Natural killer cell (primary cell): ENCODE data around the gene SRRT. TPM values are rescaled to one million over a fixed set of nuclear protein-coding genes. Genes with fewer than 3 reads are reported as not detected.

Source experiments
- ATAC-seq, 3 donors: fragments of 150-1000 bp in 2 of 3; fragments of 200-7000 bp in 1 of 3; cut with Tn5 transposase; 1 replicate in 1 of 3; 2 replicates in 2 of 3; pipeline ENCODE4 v1.10.0; 2021; ENCODE audit warnings: mild to moderate bottlenecking in 2 of 3, moderate library complexity in 2 of 3
- DNase-seq, 2 donors: peaks; one replicate each; pipeline versions ENCODE4 v3.0.0 to v3.0.0-alpha.2; 2013 to 2021; ENCODE audit warnings: mixed read lengths in 1 of 2
- H3K27ac ChIP-seq: one replicate; pipeline ENCODE4 v1.5.1; 2013; ENCODE audit warnings: mild to moderate bottlenecking, low read length
- H3K27me3 ChIP-seq: one replicate; pipeline ENCODE4 v1.6.1; 2013; ENCODE audit warnings: low read length; ENCODE audit not compliant: control insufficient read depth, insufficient read depth
- H3K36me3 ChIP-seq: one replicate; pipeline ENCODE4 v1.6.1; 2013; ENCODE audit warnings: low read length; ENCODE audit not compliant: control insufficient read depth, insufficient read depth
- H3K4me1 ChIP-seq: one replicate; pipeline ENCODE4 v1.6.1; 2013; ENCODE audit warnings: low read length; ENCODE audit not compliant: control insufficient read depth, insufficient read depth
- H3K4me3 ChIP-seq: one replicate; pipeline ENCODE4 v1.5.1; 2013; ENCODE audit warnings: low read length
- H3K9me3 ChIP-seq: one replicate; pipeline ENCODE4 v1.6.1; 2013; ENCODE audit warnings: low read length; ENCODE audit not compliant: control insufficient read depth, insufficient read depth
- H3K27ac Mint-ChIP-seq, 2 donors: one replicate each; pipeline ENCODE4 v1.8.0; 2022; ENCODE audit warnings: mild to moderate bottlenecking in 2 of 2, mixed read lengths in 2 of 2, moderate library complexity in 1 of 2
- H3K27me3 Mint-ChIP-seq, 2 donors: one replicate each; pipeline ENCODE4 v1.8.0; 2022; ENCODE audit warnings: low read depth in 2 of 2, mixed read lengths in 2 of 2
- H3K36me3 Mint-ChIP-seq: one replicate; pipeline ENCODE4 v1.8.0; 2022; ENCODE audit warnings: mixed read lengths
- H3K4me1 Mint-ChIP-seq, 2 donors: one replicate each; pipeline ENCODE4 v1.8.0; 2022; ENCODE audit warnings: mixed read lengths in 2 of 2
- H3K4me3 Mint-ChIP-seq: one replicate; pipeline ENCODE4 v1.8.0; 2022; ENCODE audit warnings: mild to moderate bottlenecking, moderate library complexity, mixed read lengths
- H3K9me3 Mint-ChIP-seq, 2 donors: one replicate each; pipeline ENCODE4 v1.8.0; 2022; ENCODE audit warnings: mixed read lengths in 2 of 2
- CTCF ChIP-seq: fragments of 200-600 bp; IDR thresholded peaks from one replicate; pipeline ENCODE4 v1.8.0; 2022; ENCODE audit warnings: antibody characterized with exemption
- WGBS: methylation state at CpG from one replicate; pipeline ENCODE4 v1.1.7; 2013; ENCODE audit warnings: missing lambda C conversion rate; ENCODE audit not compliant: insufficient coverage; 5-methylcytosine and 5-hydroxymethylcytosine counted together
- intact Hi-C: fragments of 100-400 bp; cut with micrococcal nuclease; formaldehyde crosslinking; loops from one replicate; pipeline ENCODE4 v1.14.2; 2022
- total RNA-seq, 4 donors: library from RNA; stranded (reverse); fragments of 120-200 nt in 1 of 4; gene quantifications; one replicate each; pipeline versions ENCODE4 v1.2.3 to v1.2.4, GENCODE V29; 2013 to 2022

SRRT gene
- total RNA-seq, 3 donors from 2014 or later (not counting 1 experiment from before 2014, with no cell fraction given), result 281 to 307 (median 288) TPM

DNA sequence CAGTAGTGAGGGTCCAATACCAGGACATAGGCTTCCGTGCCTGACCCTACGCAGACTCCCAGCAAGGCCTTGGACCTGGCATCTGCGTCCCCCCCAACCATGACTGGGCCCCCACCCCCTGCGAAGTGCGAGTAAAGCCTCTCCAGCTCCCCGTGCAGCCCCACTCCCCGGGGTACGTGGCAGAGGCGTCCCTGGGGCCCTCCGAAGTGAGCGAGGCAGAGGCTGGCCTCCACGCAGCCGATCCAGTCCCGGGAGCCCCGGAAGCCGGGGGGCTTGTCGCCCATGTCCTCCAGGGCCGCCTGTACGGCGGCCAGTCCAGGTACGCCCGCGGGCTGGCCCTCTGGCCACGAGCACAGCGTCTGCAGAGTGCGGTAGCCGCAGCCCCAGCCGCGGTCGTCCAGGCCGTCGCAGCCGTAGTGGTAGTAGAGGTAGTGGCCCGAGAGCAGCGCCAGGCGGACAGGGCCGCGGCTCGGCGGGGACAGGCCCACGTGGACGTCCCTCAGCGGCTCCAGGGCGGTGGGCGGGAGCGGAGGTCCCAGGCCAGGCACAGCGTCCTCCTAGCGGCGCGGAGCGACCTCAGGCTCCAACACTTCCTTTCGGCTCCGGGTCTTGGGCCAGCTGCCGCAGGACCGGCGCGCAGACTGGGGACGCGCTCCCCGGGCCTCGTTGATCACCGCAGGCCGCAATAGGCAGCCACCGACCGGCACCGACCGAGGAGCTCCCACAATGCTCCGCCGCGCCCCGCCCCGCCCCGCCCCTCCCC lies 14.3 kb downstream of the SRRT start, which contains the start of gene UFSP1:
Gene UFSP1, minus strand, starts transcription at position 728 of the 763 bp plus-strand sequence. Its CDS starts 444 bp downstream, at position 284.
- no peaks in the 10 kb centered on the region for H3K36me3 Mint-ChIP-seq
- Histone ChIP-seq H3K9me3 (no peaks in the 10 kb centered on the region), H3K36me3 (peaks cover 40% of the 10 kb centered on the region), H3K4me3 (peak within 1 kb of the TSS; percentile 62), H3K27ac (peak within 1 kb of the TSS; percentile 46), H3K4me1 (peaks cover 49% of the 10 kb centered on the region), H3K27me3 (peaks cover 6% of the 10 kb centered on the region)
- intact Hi-C loops, result loop anchor here (2.0 kb wide), 1 partner anchor 14 kb away; the partner anchor contains the start of gene SRRT
- peak within 1 kb of the TSS; percentile 89 for H3K4me3 Mint-ChIP-seq
- peaks cover 17 to 28% of the 10 kb centered on the region in 2 donors for H3K27me3 Mint-ChIP-seq
- no peaks in the 10 kb centered on the region for H3K9me3 Mint-ChIP-seq
- no peak for TF ChIP-seq CTCF
- peaks cover 12 to 45% of the 10 kb centered on the region in 2 donors for H3K4me1 Mint-ChIP-seq
- peak in 2 of 3 donors; percentile 52 for ATAC-seq
- WGBS, result 5% methylated on average over 67 of the region's 73 CpGs
- peak in 1 of 2 donors; percentile 33 for DNase-seq
- H3K27ac Mint-ChIP-seq, result peak within 1 kb of the TSS; percentile 48 to 82

GRCh38 chr7:100890653-100891567 lies 16.0 kb downstream of the SRRT start:
- peaks cover 22% of the 10 kb centered on the region for H3K36me3 ChIP-seq
- peak overlapping the region; percentile 16 for H3K27ac ChIP-seq
- peak overlapping the region; percentile 13 for H3K4me3 ChIP-seq
- H3K9me3 ChIP-seq, result no peaks in the 10 kb centered on the region
- Mint-ChIP-seq H3K9me3 (no peaks in the 10 kb centered on the region), H3K4me1 (peaks cover 13 to 44% of the 10 kb centered on the region in 2 donors), H3K4me3 (peak overlapping the region; percentile 89), H3K27ac (peak overlapping the region in 1 of 2 donors; percentile 82), H3K36me3 (no peaks in the 10 kb centered on the region), H3K27me3 (peaks cover 18 to 31% of the 10 kb centered on the region in 2 donors)
- peaks cover 55% of the 10 kb centered on the region for H3K4me1 ChIP-seq
- TF ChIP-seq CTCF, result no peak
- H3K27me3 ChIP-seq, result peaks cover 12% of the 10 kb centered on the region
- 8% methylated on average over 43 of the region's 43 CpGs for WGBS
- intact Hi-C loops, result no loop called here
- ATAC-seq (no peak), DNase-seq (no peak)

DNA sequence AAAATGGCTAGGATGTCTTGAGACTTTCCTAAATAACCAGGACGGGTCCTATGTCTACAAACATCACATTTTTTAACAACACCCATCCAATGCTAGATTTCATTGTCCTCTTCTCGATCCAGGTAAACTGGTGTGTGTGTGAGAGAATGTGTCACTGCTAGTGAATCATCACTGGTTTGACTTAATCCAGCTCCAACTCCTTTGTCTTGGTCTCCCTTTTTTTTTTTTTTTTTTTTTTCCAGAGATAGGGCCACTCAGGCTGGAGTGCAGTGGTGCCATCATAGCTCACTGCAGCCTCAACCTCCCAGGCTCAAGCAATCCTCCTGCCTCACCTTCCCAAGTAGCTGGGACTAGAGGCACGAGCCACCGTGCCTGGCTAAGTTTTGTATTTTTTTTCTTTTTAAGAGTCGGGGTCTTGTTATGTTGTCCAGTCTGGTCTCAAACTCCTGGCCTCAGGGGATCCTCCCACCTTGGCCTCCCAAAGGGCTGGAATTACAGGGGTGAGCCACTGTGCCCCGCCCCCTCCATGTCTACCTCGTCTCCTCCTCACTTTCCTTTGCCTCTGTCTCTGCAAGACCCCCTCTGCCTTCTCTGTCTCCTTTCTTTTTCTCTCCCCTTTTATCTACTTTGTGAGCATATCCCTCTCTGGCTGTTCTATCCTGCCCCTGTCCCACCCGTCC lies 16.8 kb downstream of the SRRT start:
- intact Hi-C loops, result no loop called here
- Mint-ChIP-seq H3K4me1 (peaks cover 18 to 47% of the 10 kb centered on the region in 2 donors), H3K4me3 (peak overlapping the region; percentile 87), H3K36me3 (no peaks in the 10 kb centered on the region), H3K9me3 (no peaks in the 10 kb centered on the region), H3K27ac (no peak overlapping the region), H3K27me3 (peaks cover 23 to 36% of the 10 kb centered on the region in 2 donors)
- peaks cover 14% of the 10 kb centered on the region for H3K36me3 ChIP-seq
- peaks cover 19% of the 10 kb centered on the region for H3K27me3 ChIP-seq
- no peak overlapping the region for H3K27ac ChIP-seq
- DNase-seq, result no peak
- peaks cover 59% of the 10 kb centered on the region for H3K4me1 ChIP-seq
- ATAC-seq, result no peak
- H3K9me3 ChIP-seq, result no peaks in the 10 kb centered on the region
- TF ChIP-seq CTCF, result no peak
- 82% methylated on average over 6 of the region's 8 CpGs for WGBS
- H3K4me3 ChIP-seq, result no peak overlapping the region
